HepG2 (cell line): ENCODE data around the gene PARN. TPM values are rescaled to one million over a fixed set of nuclear protein-coding genes. Genes with fewer than 3 reads are reported as not detected.

ENCODE experiments used
- CSRNP2 ChIP-seq: sonication (generic); formaldehyde crosslinking; conservative IDR thresholded peaks from 2 replicates; pipeline ENCODE4 v1.8.0; 2022; ENCODE audit warnings: low read depth, missing genetic modification reagents
- ISL2 ChIP-seq: sonication (generic); formaldehyde crosslinking; IDR thresholded peaks from 2 replicates; pipeline ENCODE4 v1.5.0; 2020; ENCODE audit warnings: missing genetic modification reagents
- NCOA5 ChIP-seq: sonication (generic); formaldehyde crosslinking; IDR thresholded peaks from 2 replicates; pipeline ENCODE4 v1.4.0; 2020; ENCODE audit warnings: missing genetic modification reagents
- NR2F1 ChIP-seq, 2 experiments: fragments of 450-650 bp in 1 of 2; formaldehyde crosslinking in 1 of 2; IDR thresholded peaks; 2 replicates each; pipeline versions ENCODE4 v1.5.0 to v1.6.1; 2016 to 2020; ENCODE audit warnings: mild to moderate bottlenecking in 1 of 2, missing compliant biosample characterization in 1 of 2, missing genetic modification reagents in 1 of 2, moderate library complexity in 1 of 2
- SMC3 ChIP-seq: IDR thresholded peaks from 2 replicates; pipeline ENCODE4 v1.6.1; 2011; ENCODE audit warnings: low read length, improper control_type of control experiment
- WIZ ChIP-seq: sonication (generic); formaldehyde crosslinking; IDR thresholded peaks from 2 replicates; pipeline ENCODE4 v1.5.1; 2020; ENCODE audit warnings: mild to moderate bottlenecking, missing genetic modification reagents
- XBP1 ChIP-seq: sonication (generic); formaldehyde crosslinking; IDR thresholded peaks from 2 replicates; pipeline ENCODE4 v1.5.0; 2020; ENCODE audit warnings: missing genetic modification reagents
- ZBTB4 ChIP-seq: sonication (generic); formaldehyde crosslinking; IDR thresholded peaks from 2 replicates; pipeline ENCODE4 v1.4.0; 2020; ENCODE audit warnings: missing genetic modification reagents, mild to moderate bottlenecking, borderline replicate concordance
- ZNF180 ChIP-seq: sonication (generic); formaldehyde crosslinking; IDR thresholded peaks from 2 replicates; pipeline ENCODE4 v1.4.0; 2020; ENCODE audit warnings: low read depth, missing genetic modification reagents, borderline replicate concordance
- ZNF574 ChIP-seq: sonication (generic); formaldehyde crosslinking; IDR thresholded peaks from 2 replicates; pipeline ENCODE4 v1.4.0; 2020; ENCODE audit warnings: missing genetic modification reagents
- ZNF740 ChIP-seq: sonication (generic); formaldehyde crosslinking; IDR thresholded peaks from 2 replicates; pipeline ENCODE4 v1.4.0; 2020; ENCODE audit warnings: missing genetic modification reagents
- ZNF784 ChIP-seq: sonication (generic); formaldehyde crosslinking; IDR thresholded peaks from 2 replicates; pipeline ENCODE4 v1.5.1; 2020; ENCODE audit warnings: missing genetic modification reagents, mild to moderate bottlenecking, borderline replicate concordance
- ZNF878 ChIP-seq: sonication (generic); formaldehyde crosslinking; IDR thresholded peaks from 2 replicates; pipeline ENCODE4 v1.8.1; 2023; ENCODE audit warnings: mild to moderate bottlenecking, missing genetic modification reagents, moderate library complexity
- polyA plus RNA-seq, 8 experiments: library from polyadenylated mRNA; depleted of rRNA in 3 of 8; stranded (reverse) in 7 of 8; unstranded in 1 of 8; fragments of >200 nt; fragmentation: Illumina TruSeq in 4 of 8; extraction: Trizol in 4 of 8; gene quantifications; 2 replicates each; pipeline versions ENCODE4 v1.2.1 to v1.2.3, GENCODE V29; 2011 to 2016; ENCODE audit warnings: low read depth in 4 of 8, missing spikeins in 1 of 8, mixed read lengths in 1 of 8; ENCODE audit not compliant: insufficient read depth in 1 of 8
- total RNA-seq, 5 experiments: library from RNA; depleted of rRNA; stranded (reverse); fragments of >200 nt; fragmentation: Illumina TruSeq; extraction: Trizol; gene quantifications; 2 replicates each; pipeline ENCODE4 v1.2.3, GENCODE V29; 2016; ENCODE audit warnings: low read depth in 1 of 5
- TF ChIP-seq, protein P1 (sequence below): sonication (generic); formaldehyde crosslinking; IDR thresholded peaks from 2 replicates; pipeline ENCODE4 v1.5.0; 2020; ENCODE audit warnings: missing genetic modification reagents
- TF ChIP-seq, protein P2 (sequence below): sonication (generic); formaldehyde crosslinking; IDR thresholded peaks from 2 replicates; pipeline ENCODE4 v1.8.0; 2022; ENCODE audit warnings: missing genetic modification reagents, mild to moderate bottlenecking, borderline replicate concordance

PARN gene
- total and polyA plus RNA-seq, 2 of the 13 experiments (the other 11 are each of a cell fraction or from before 2014, with no cell fraction given), result 13.3 to 47.6 TPM

- no peak for TF ChIP-seq CSRNP2 (CRISPR knock-in tag)
- peak; percentile 85 for TF ChIP-seq WIZ (CRISPR knock-in tag)
- TF ChIP-seq ISL2 (CRISPR knock-in tag), result peak; percentile 96
- peak; percentile 83; the same call in 1 of the 2 replicates for TF ChIP-seq ZNF784 (CRISPR knock-in tag)
- TF ChIP-seq NCOA5, result no peak
- peak; percentile 4; the same call in 1 of the 2 replicates for TF ChIP-seq SMC3
- TF ChIP-seq ZNF740 (CRISPR knock-in tag), result no peak; the same call in 1 of the 2 replicates
- TF ChIP-seq XBP1 (CRISPR knock-in tag), result 0 out of 2 replicates have a peak, but pooled peaks have one; percentile 37
- TF ChIP-seq ZNF574 (CRISPR knock-in tag), result peak; percentile 67
- 0 out of 2 replicates have a peak, but pooled peaks have one; percentile 7 for TF ChIP-seq ZNF180 (CRISPR knock-in tag)
- TF ChIP-seq ZNF878 (CRISPR knock-in tag), result peak; percentile 94; the same call in 1 of the 2 replicates
- peak; percentile 94; the same call in 1 of the 2 replicates for TF ChIP-seq ZBTB4 (CRISPR knock-in tag)
- peak; percentile 61 to 67; a peak in 3 of 4 replicates for TF ChIP-seq NR2F1 (CRISPR knock-in tag; IDR thresholded peaks at IDR 0.05)
- TF ChIP-seq, protein P1, sequence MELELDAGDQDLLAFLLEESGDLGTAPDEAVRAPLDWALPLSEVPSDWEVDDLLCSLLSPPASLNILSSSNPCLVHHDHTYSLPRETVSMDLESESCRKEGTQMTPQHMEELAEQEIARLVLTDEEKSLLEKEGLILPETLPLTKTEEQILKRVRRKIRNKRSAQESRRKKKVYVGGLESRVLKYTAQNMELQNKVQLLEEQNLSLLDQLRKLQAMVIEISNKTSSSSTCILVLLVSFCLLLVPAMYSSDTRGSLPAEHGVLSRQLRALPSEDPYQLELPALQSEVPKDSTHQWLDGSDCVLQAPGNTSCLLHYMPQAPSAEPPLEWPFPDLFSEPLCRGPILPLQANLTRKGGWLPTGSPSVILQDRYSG, result peak; percentile 26; the same call in 1 of the 2 replicates
- TF ChIP-seq, protein P2, sequence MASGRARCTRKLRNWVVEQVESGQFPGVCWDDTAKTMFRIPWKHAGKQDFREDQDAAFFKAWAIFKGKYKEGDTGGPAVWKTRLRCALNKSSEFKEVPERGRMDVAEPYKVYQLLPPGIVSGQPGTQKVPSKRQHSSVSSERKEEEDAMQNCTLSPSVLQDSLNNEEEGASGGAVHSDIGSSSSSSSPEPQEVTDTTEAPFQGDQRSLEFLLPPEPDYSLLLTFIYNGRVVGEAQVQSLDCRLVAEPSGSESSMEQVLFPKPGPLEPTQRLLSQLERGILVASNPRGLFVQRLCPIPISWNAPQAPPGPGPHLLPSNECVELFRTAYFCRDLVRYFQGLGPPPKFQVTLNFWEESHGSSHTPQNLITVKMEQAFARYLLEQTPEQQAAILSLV (CRISPR knock-in tag), result peak; percentile 73
Observed at GRCh38 chr16:14399378-14400284, 230.4 kb downstream of the PARN start (continued).
